ENCODE measurements around the gene EARS2.

Gene EARS2

DNA sequence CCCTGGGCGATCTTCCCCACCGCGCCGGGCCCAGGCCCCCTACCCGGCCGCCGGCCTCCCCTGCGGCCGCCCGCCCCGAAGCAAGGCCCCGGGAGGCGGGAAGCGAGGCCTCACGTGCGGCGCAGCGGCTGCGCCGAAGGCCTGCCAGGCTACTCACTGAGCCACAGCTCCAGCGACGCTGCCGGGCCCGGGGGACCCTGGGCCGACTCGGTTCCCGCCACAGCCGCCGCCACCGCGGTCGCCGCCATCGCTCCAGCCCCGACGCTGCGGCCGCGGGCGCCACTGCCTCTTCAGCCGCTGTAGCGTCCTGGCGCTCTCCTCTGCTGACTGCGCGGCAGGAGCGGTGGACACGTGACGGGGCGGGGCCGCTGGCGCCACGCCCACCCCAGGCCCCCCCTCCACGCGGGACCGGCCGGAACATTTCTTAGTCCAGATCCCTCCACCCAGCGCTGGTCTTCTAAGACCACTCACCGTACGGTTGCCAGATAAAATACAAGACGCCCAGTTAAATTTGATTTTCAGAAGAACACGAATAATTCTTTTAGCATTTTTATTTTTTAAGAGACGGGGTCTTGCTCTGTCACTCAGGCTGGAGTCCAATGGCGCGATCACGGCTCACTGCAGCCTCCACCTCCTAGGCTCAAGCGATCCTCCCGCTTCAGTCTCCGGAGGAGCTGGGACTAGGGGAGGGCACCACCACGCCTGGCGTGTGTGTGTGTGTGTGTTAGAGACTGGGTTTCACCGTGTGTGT, 46.8 kb downstream of the EARS2 start, which contains the start of gene GGA2:
Gene GGA2, minus strand, starts transcription at position 331 of the 751 bp plus-strand sequence. Its CDS starts 83 bp downstream, at position 248.
- FAIRE-seq (no peak), DNase-seq (ENCODE audit: insufficient read length, low spot score) (peak; percentile 68)
- TF ChIP-seq, protein P1, sequence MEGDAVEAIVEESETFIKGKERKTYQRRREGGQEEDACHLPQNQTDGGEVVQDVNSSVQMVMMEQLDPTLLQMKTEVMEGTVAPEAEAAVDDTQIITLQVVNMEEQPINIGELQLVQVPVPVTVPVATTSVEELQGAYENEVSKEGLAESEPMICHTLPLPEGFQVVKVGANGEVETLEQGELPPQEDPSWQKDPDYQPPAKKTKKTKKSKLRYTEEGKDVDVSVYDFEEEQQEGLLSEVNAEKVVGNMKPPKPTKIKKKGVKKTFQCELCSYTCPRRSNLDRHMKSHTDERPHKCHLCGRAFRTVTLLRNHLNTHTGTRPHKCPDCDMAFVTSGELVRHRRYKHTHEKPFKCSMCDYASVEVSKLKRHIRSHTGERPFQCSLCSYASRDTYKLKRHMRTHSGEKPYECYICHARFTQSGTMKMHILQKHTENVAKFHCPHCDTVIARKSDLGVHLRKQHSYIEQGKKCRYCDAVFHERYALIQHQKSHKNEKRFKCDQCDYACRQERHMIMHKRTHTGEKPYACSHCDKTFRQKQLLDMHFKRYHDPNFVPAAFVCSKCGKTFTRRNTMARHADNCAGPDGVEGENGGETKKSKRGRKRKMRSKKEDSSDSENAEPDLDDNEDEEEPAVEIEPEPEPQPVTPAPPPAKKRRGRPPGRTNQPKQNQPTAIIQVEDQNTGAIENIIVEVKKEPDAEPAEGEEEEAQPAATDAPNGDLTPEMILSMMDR (IDR thresholded peaks at IDR 0.05; ENCODE audit: insufficient read depth, missing control alignments): no peak

DNA sequence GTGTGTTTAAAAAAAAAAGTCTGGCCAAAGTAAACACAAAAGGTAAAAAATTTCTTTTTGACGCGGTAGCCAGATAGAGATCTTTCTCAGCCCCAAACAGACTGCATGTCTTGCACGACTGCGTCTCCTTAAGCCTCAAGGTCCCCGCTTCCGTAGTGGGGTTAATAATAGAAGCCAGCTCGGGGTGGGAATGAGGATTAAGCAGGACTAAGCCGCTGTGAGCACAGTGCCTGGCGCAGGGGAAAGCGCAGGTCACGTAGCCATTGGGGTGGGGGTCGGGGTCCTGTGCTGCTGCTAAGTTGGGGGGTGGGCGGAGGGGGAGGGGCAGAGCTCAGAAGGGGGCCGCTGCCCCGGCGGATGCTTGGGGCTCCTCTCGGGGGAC, 47.4 kb downstream of the EARS2 start:
- DNase-seq (ENCODE audit: insufficient read length, low spot score): peak; percentile 47
- no peak for FAIRE-seq

DNA sequence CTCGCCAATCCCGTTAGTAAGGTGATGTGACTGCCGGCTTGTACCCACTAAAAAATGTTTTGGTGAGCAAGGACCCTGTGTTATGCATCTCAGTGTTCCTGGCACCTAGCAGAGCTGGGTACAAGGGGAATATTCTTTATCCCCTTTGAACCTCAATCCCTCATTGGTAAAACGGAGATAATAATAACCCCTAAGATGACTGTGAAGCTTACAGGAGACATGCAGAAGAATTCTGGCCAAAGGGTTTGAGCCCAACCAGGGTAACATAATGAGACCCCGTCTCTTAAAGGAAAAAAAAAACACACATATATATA, 47.8 kb downstream of the EARS2 start:
- FAIRE-seq: no peak
- DNase-seq (ENCODE audit: insufficient read length, low spot score): no peak
- TF ChIP-seq, protein P1 (IDR thresholded peaks at IDR 0.05; ENCODE audit: insufficient read depth, missing control alignments): no peak

More for the DNA sequence above, 47.4 kb downstream of the EARS2 start:
- TF ChIP-seq, protein P1 (IDR thresholded peaks at IDR 0.05; ENCODE audit: insufficient read depth, missing control alignments): no peak

GRCh38 chr16:23508589-23509440, 48.3 kb downstream of the EARS2 start:
- TF ChIP-seq, protein P1 (IDR thresholded peaks at IDR 0.05; ENCODE audit: insufficient read depth, missing control alignments): no peak
- FAIRE-seq (no peak), DNase-seq (ENCODE audit: insufficient read length, low spot score) (no peak)

- DNase-seq (ENCODE audit: insufficient read length, low spot score) (no peak), FAIRE-seq (no peak)
- TF ChIP-seq, protein P1 (IDR thresholded peaks at IDR 0.05; ENCODE audit: insufficient read depth, missing control alignments): no peak
These were observed 50.5 kb downstream of the EARS2 start for GRCh38 chr16:23506606-23506994.

DNA sequence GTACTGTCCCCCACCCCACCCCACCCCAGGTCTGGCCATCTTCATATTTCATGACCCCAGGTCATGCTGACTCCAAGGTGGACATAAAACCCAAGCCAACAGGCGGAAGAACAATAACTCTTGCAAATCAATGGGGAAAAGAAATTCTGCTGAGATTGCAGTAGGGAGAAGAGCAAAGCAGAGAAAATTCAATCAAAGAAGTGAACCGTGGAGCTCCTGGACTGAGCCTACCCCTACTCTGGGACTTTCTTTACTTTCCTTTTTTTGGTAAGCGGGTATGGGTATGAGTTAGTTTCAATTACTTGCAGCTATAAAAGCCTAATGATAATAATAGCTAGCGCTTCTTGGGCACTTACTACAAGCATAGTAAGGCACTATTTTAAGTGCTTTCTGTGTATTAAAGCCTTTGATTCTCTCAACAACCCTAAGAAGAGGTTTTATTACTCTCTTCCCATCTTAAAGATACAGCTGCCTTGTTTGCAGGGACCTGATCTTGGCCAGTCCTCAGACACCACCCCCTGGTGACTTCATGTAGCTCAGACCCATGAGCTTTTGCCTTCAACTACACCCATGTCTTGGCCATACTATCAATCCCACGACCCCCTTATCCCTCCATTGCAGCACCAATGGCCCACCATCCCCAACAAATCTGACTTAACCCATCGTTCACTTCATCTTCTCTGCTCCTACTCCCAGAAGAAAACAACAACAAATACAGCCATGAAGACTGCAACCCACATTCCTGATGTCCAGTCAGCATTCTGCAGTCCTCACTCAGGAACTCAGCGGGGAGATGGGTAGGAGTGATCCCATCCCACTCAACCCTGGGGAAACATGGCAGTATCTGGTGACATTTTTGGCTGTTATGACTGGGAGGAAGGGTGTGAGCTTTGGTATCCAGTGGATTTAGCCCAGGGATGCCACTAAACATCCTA, 51.2 kb downstream of the EARS2 start:
- no peak for FAIRE-seq
- no peak for DNase-seq (ENCODE audit: insufficient read length, low spot score)
- TF ChIP-seq, protein P1 (IDR thresholded peaks at IDR 0.05; ENCODE audit: insufficient read depth, missing control alignments): no peak

All from D721Med (cell line).